ENCODE measurements around the gene SERPINE2.

SERPINE2 gene, protein sequence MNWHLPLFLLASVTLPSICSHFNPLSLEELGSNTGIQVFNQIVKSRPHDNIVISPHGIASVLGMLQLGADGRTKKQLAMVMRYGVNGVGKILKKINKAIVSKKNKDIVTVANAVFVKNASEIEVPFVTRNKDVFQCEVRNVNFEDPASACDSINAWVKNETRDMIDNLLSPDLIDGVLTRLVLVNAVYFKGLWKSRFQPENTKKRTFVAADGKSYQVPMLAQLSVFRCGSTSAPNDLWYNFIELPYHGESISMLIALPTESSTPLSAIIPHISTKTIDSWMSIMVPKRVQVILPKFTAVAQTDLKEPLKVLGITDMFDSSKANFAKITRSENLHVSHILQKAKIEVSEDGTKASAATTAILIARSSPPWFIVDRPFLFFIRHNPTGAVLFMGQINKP

DNA sequence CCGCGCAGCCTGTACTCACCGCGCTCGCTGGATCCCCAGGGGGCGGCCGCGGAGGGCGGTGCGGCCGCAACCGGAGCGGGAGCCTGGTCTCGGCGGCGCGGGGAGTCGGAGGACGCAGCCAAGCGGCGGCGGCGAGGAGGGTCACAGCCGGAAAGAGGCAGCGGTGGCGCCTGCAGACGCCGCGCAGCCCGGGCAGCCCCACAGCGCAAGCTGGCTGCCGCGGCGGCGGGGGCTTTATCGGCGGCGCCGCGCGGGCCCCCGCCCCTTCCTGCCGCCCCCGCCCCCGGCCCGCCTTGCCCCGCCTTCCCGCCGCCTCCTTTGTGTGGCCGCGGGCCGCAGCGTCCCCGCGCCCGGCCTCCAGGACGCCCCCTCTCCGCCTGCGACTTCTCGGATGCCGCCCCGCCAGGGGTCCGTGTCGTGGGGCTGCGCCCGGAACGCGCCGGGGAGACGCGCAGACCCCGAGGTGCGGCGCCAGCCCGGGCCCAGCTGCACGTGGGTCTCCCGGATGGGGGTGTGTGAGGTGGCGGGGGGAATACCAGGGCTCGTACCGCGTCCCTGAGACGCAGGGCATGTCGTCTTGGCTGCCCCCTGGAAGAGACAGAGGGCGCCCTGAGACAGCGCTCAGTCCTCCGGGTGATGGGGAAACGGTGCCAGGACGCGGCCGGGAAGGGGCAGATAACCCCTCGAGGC, at the start of gene SERPINE2:
SERPINE2 (minus strand) TSS at position 207 of the 690 bp plus-strand sequence. CDS start 37,386 bp downstream, outside the sequence.
- peak in 1 of 2 donors; percentile 12 for DNase-seq

- DNase-seq, result no peak
These were observed 47.3 kb upstream of the SERPINE2 start for GRCh38 chr2:224086226-224086914.

DNA sequence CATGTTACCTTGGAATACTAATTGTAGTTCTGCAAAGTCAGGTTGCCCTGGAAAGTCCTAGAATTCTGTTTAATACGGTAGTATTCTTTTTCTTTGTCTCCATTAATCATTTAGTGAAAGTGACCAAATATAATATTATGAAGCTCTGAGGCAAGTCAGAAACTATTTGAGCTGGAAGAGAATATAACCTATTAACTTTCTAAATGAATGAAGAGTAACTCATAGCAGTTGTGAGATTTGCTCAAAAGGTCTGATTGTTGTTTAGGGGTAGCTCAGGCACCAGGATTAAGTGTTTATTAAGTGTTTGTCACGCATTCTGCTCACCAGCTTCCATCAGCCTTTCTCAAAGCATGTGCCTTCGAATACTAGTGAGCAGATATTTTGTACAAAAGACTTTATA, 46.7 kb upstream of the SERPINE2 start:
- no peak for DNase-seq

GRCh38 chr2:224085246-224085645, 46.2 kb upstream of the SERPINE2 start:
- DNase-seq, result no peak

GRCh38 chr2:224084266-224084892, 45.3 kb upstream of the SERPINE2 start:
- DNase-seq, result no peak

DNA sequence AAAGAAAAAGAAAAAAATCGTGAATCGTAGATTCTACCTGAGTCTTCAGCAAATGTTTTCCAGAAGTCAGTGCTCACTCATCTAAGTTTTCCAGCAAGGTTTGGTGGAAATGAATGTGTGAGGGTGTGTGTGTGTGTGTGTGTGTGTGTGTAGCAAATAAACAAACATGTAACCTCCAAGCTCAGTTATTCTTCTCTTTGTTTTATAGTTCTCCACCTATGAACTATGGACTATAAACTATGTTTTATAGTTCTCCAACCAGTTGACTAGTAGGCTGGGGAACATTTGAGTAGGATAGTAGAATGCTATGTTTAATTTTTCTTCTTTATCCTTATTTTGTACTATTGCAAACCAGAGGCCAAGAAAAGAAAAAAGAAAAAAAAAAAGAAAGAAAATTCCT, 44.6 kb upstream of the SERPINE2 start:
- no peak for DNase-seq

- no peak for DNase-seq
These were observed 39.6 kb upstream of the SERPINE2 start for GRCh38 chr2:224078656-224079055.

DNA sequence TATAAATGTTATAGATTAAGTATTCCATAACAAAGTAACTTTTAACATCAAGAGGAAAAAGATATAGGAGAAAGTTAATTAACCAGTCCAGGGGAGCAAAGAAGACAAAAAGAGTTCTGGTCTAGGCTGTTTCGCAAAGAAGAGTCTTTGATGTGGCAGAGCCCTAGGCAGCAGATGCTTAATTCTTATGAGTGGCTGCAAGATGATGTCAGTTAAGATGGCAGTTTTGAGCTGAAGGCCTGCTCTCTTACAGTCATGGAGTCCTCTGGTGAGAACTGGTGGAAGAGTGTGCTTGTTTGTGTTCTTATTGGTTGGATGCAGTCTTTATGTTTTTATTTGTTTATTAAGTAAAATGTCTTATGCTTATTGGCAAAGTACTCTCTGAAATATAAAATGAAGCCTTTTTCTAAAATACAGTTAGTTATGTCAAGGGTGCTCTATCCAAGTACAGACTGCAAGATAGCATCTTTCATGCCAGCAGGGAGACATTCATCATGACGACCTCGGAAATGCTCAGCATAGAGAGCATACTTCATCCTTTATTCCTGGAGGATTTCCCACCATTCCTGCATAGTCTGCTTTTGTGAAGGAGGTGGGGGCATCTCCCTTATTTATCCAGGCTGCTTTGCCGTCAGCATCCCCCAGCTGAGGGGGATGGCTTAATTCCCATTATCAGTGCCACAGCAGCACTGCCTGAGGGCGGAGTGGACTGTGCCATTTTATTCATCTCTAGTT, 38.9 kb upstream of the SERPINE2 start:
- DNase-seq, result no peak

- DNase-seq, result no peak
These were observed 36.5 kb upstream of the SERPINE2 start for GRCh38 chr2:224075588-224075987.

DNA sequence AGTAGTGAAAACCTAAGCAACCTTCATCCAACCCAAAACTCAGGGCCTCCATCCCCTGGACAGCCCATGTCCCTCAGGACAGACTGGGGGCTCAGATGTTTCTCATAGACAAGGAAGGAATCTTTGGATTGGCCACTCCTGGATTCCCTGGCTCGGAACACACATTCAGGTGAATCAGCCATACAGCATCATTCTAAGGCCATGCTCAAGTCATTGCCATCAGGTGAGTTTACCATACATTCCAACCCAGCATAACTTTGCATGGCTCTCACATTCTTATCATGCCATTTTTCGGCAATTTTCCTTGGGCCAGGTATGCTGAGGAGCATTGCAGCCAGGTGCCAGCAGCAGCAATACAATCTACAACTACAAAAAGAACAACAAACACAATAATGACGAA, 34.6 kb upstream of the SERPINE2 start:
- no peak for DNase-seq

DNA sequence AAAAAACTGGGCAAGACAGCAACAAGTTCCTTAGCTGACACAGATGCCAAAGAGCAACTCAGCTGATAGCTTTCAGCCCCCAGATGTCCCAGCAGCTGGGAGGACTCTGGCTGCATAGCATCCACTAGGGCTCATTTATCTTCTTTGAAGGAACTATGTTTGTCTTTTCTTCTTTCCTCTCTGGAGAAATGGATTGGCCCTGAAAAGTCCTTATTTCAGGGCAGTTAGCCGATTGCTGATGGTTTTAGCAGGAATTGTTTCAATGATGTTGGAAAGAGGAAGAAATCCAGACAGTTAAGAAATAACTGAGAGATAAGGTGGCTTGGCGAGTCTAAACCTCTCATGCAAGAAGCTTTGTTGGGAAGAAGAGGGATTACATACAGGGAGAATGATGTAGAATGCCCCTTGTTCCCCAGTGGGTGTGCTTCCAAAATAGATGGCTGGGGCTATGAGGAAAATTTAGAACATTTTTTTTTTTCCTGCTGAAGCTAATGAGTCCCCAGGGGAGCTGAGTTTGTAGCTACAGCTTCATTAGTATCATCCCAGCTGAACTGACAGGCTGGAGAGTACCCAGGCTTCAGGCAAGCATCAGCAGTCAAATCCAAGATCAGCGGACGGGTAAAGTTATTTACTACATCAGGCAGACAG, 33.6 kb upstream of the SERPINE2 start:
- no peak for DNase-seq

DNA sequence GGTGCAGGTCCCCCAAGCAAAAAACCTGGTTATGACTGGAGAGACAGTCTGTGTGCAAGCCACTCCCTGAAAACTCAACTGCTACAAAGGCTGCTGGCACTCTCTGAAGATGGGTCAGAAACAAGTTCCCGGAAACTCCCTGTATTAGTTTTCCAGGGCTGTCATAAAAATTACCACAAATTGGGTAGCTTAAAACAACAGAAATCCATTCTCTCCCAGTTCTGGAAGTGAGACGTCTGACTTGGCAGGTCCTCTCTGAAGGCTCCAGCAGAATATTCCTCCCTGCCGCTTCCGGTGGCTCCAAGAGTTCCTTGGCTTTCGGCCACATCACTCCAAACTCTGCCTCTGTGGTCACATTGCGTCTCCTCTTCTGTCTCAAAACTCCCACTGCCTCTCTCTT, 30.1 kb upstream of the SERPINE2 start:
- no peak for DNase-seq

GRCh38 chr2:224063298-224063648, 24.2 kb upstream of the SERPINE2 start:
- no peak for DNase-seq

DNA sequence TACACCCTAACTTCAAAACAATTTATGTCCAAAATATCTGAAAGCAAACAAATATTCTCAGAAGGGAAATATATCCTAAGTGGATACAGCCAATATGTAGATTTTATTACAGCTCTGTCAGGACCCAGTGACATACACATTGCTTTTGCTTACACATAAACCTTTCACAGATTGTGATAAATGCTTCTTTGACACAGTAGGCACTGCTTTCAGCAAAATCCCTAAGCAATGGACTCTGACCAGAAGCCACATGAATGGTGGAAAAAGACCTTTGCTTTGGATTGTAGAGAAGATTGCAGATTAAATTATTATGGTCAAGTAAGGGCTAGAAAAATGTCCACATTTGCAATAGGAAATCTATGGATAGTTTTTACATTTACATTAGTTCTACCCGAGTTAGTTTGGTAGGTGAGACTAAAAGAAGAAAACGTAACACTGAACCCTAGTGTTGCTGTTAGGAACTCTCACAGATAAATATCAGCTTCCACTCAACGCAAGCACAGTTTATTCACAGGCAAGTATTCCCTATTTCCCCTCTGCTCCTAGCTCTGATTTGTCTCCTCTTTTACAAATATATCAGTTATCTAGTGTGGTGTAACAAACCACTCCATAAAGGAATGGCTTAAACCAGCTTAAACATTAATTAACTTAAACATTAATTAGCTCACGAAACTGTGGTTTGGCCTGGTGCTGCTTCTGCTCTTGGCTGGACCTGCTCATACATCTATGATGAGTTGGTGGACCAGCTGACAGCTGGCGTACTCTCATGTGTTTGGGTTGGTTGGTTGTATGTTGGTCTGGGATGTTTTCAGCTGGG, 23.6 kb upstream of the SERPINE2 start:
- DNase-seq, result no peak

- no peak for DNase-seq
These were observed 21.8 kb upstream of the SERPINE2 start for GRCh38 chr2:224060783-224061482.

- no peak for DNase-seq
These were observed 20.1 kb upstream of the SERPINE2 start for GRCh38 chr2:224059178-224059577.

GRCh38 chr2:224058048-224058775, 19.1 kb upstream of the SERPINE2 start:
- DNase-seq, result no peak

DNA sequence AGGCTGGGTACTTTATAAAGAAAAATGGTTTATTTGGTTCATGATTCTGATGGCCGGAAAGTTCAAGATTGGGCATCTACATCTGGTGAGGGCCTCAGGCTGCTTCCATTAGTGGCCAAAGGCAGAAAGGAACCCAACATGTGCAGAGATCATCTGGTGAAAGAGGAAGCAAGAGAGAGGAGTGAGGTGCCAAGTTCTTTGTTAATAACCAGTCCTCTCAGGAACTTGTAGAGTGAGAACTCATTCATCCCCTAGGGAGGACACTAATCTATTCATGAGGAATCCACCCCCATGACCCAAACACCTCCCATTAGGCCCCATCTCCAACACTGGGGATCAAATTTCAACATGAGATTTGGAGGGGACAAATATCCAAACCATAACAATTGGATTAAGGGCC, 17.8 kb upstream of the SERPINE2 start:
- no peak for DNase-seq

- no peak for DNase-seq
These were observed 16.0 kb upstream of the SERPINE2 start for GRCh38 chr2:224055101-224055500.

DNA sequence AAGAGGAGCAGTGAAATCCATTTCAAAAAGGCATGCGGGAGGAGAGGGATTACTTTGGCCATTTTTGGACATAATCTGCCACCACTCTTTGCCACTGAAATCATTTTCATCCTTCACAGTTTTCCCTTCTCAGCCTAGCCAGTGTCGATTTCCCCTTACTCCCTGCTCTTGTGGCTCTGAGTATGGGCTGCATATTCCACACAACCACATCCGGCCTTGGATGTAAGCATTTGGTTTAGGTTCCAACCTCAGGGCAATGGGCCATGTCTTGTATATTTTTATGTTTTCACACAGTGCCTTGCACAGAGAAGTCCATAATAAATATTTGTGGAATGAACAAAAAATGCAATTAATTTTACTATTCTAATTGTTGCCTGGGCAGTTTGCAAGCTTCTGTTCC, 7.7 kb upstream of the SERPINE2 start:
- no peak for DNase-seq

Measured in bone marrow (tissue), 2 donors.